GM19438 (cell line): ENCODE data around the gene FMNL2.
A peak's percentile ranks its signal among the peaks of the same experiment; 100 is the strongest.

ENCODE experiments used
- ATAC-seq: cut with Tn5 transposase; IDR thresholded peaks from one replicate; pipeline ENCODE4 v1.9.1; 2021; ENCODE audit warnings: low read depth; ENCODE audit not compliant: unreplicated experiment

FMNL2 gene

GRCh38 chr2:152623775-152624174 lies 288.8 kb downstream of the FMNL2 start:
- ATAC-seq = no peak

- no peak for ATAC-seq
These were observed 289.8 kb downstream of the FMNL2 start for GRCh38 chr2:152624805-152625204.

- ATAC-seq = no peak
These were observed 292.0 kb downstream of the FMNL2 start for GRCh38 chr2:152626911-152627339.

- ATAC-seq = no peak
These were observed 292.5 kb downstream of the FMNL2 start for GRCh38 chr2:152627351-152627957.

GRCh38 chr2:152629202-152629601 lies 294.2 kb downstream of the FMNL2 start:
- ATAC-seq = no peak

GRCh38 chr2:152630466-152630865 lies 295.5 kb downstream of the FMNL2 start:
- ATAC-seq = no peak

- no peak for ATAC-seq
These were observed 297.8 kb downstream of the FMNL2 start for GRCh38 chr2:152632736-152633135.

GRCh38 chr2:152635635-152636298 lies 300.8 kb downstream of the FMNL2 start:
- ATAC-seq = peak; percentile 73

- no peak for ATAC-seq
These were observed 302.3 kb downstream of the FMNL2 start for GRCh38 chr2:152637251-152637650.

GRCh38 chr2:152638056-152638455 lies 303.1 kb downstream of the FMNL2 start:
- no peak for ATAC-seq

GRCh38 chr2:152638590-152638989 lies 303.6 kb downstream of the FMNL2 start:
- no peak for ATAC-seq

- ATAC-seq = no peak
These were observed 309.4 kb downstream of the FMNL2 start for GRCh38 chr2:152644189-152644873.

- no peak for ATAC-seq
These were observed 311.3 kb downstream of the FMNL2 start for GRCh38 chr2:152646264-152646663.

- ATAC-seq = no peak
These were observed 311.8 kb downstream of the FMNL2 start for GRCh38 chr2:152646775-152647174.

- ATAC-seq = no peak
These were observed 312.6 kb downstream of the FMNL2 start for GRCh38 chr2:152647552-152647951.

GRCh38 chr2:152648336-152648735 lies 313.4 kb downstream of the FMNL2 start:
- no peak for ATAC-seq

- ATAC-seq = no peak
These were observed 315.0 kb downstream of the FMNL2 start for GRCh38 chr2:152649997-152650396.

- no peak for ATAC-seq
These were observed 315.9 kb downstream of the FMNL2 start for GRCh38 chr2:152650768-152651371.

- ATAC-seq = no peak
These were observed 316.9 kb downstream of the FMNL2 start for GRCh38 chr2:152651834-152652233.

- ATAC-seq = no peak
These were observed 320.9 kb downstream of the FMNL2 start for GRCh38 chr2:152655880-152656279.

- ATAC-seq = no peak
These were observed 322.1 kb downstream of the FMNL2 start for GRCh38 chr2:152657043-152657442.
